HG02852 (cell line): Measurements from ENCODE around the gene KRT9.
"Not testable (repeated sequence)": the region's sequence is repeated elsewhere in the genome, so short reads cannot be mapped to it uniquely, and the experiment has no call there.

Experiments
- ATAC-seq: cut with Tn5 transposase; IDR thresholded peaks from one replicate; pipeline ENCODE4 v1.9.1; 2021; ENCODE audit warnings: mild to moderate bottlenecking, moderate library complexity; ENCODE audit not compliant: unreplicated experiment

Gene KRT9

GRCh38 chr17:41580687-41581365 lies 9.0 kb upstream of the KRT9 start:
- ATAC-seq: no peak

GRCh38 chr17:41580244-41580575 lies 8.4 kb upstream of the KRT9 start:
- ATAC-seq: no peak

- ATAC-seq: no peak
Observed at GRCh38 chr17:41579484-41580243, 7.8 kb upstream of the KRT9 start.

GRCh38 chr17:41578971-41579370 lies 7.1 kb upstream of the KRT9 start:
- ATAC-seq: no peak

GRCh38 chr17:41578538-41578937 lies 6.7 kb upstream of the KRT9 start:
- no peak for ATAC-seq

- ATAC-seq: not testable (repeated sequence)
Observed at GRCh38 chr17:41576740-41577139, 4.9 kb upstream of the KRT9 start.

- ATAC-seq: no peak
Observed at GRCh38 chr17:41575336-41575735, 3.5 kb upstream of the KRT9 start.

GRCh38 chr17:41567317-41567716 lies 4.5 kb downstream of the KRT9 start:
- ATAC-seq: no peak

- ATAC-seq: no peak
Observed at GRCh38 chr17:41565338-41565737, 6.5 kb downstream of the KRT9 start.

- no peak for ATAC-seq
Observed at GRCh38 chr17:41563607-41564170, 8.2 kb downstream of the KRT9 start.

GRCh38 chr17:41561554-41561953 lies 10.3 kb downstream of the KRT9 start:
- ATAC-seq: no peak

GRCh38 chr17:41559548-41559947 lies 12.3 kb downstream of the KRT9 start:
- ATAC-seq: no peak

GRCh38 chr17:41556931-41557330 lies 14.9 kb downstream of the KRT9 start:
- no peak for ATAC-seq

GRCh38 chr17:41556306-41556705 lies 15.6 kb downstream of the KRT9 start:
- ATAC-seq: no peak

- no peak for ATAC-seq
Observed at GRCh38 chr17:41555105-41555887, 16.6 kb downstream of the KRT9 start.

GRCh38 chr17:41553987-41554680 lies 17.7 kb downstream of the KRT9 start:
- no peak for ATAC-seq

GRCh38 chr17:41553176-41553575 lies 18.7 kb downstream of the KRT9 start:
- ATAC-seq: no peak

GRCh38 chr17:41552455-41552854 lies 19.4 kb downstream of the KRT9 start:
- no peak for ATAC-seq

GRCh38 chr17:41551365-41551764 lies 20.5 kb downstream of the KRT9 start:
- no peak for ATAC-seq

GRCh38 chr17:41549596-41550039 lies 22.2 kb downstream of the KRT9 start:
- no peak for ATAC-seq
